Thyroid gland (tissue), 4 donors: ENCODE data around the gene SLC25A29. TPM values are rescaled to one million over a fixed set of nuclear protein-coding genes. Genes with fewer than 3 reads are reported as not detected.

ENCODE experiments used
- DNase-seq, 2 donors: peaks; one replicate each; pipeline ENCODE4 v3.0.0-alpha.2; 2019
- H3K27ac ChIP-seq, 3 donors: fragments of 200-600 bp; sonication (generic); 1 replicate in 2 of 3; 2 replicates in 1 of 3; pipeline ENCODE4 v1.5.1; 2016 to 2019; ENCODE audit warnings: mild to moderate bottlenecking in 1 of 3, moderate library complexity in 1 of 3
- H3K27me3 ChIP-seq: fragments of 200-600 bp; sonication (generic); one replicate; pipeline ENCODE4 v1.5.1; 2019
- H3K36me3 ChIP-seq, 2 donors: fragments of 200-600 bp; sonication (generic); one replicate each; pipeline ENCODE4 v1.5.1; 2016 to 2019
- H3K4me1 ChIP-seq, 2 donors: fragments of 200-600 bp; sonication (generic); one replicate each; pipeline ENCODE4 v1.5.1; 2017 to 2019
- H3K4me3 ChIP-seq, 3 donors: fragments of 200-600 bp; sonication (generic); replicated peaks in 1 of 3; 1 replicate in 2 of 3; 2 replicates in 1 of 3; pipeline ENCODE4 v1.5.1; 2016; ENCODE audit warnings: mild to moderate bottlenecking in 1 of 3
- H3K9me3 ChIP-seq: fragments of 200-600 bp; sonication (generic); one replicate; pipeline ENCODE4 v1.5.1; 2017
- POLR2A ChIP-seq, 2 donors: fragments of 450-650 bp; IDR thresholded peaks; one replicate each; pipeline ENCODE4 v1.6.1; 2017; ENCODE audit warnings: antibody characterized with exemption in 2 of 2, mild to moderate bottlenecking in 2 of 2, moderate library complexity in 1 of 2
- WGBS, 2 donors: methylation state at CpG; one replicate each; pipeline ENCODE4 v1.1.5; 2017; 5-methylcytosine and 5-hydroxymethylcytosine counted together
- intact Hi-C: fragments of 100-400 bp; cut with DNase I; formaldehyde crosslinking; loops from one replicate; pipeline ENCODE4 v1.15.1; 2023
- total RNA-seq, 4 donors: library from RNA; depleted of rRNA; stranded (reverse); fragments of >200 nt; gene quantifications; one replicate each; pipeline ENCODE4 v1.2.3, GENCODE V29; 2016
- TF ChIP-seq, protein P1 (sequence below), 6 experiments: fragments of 200-600 bp in 3 of 6; fragments of 450-650 bp in 3 of 6; sonication (generic) in 3 of 6; IDR thresholded peaks; one replicate each; pipeline ENCODE4 v1.5.1; 2016 to 2019; ENCODE audit warnings: antibody characterized with exemption in 6 of 6, mild to moderate bottlenecking in 2 of 6, inconsistent platforms in 1 of 6, moderate library complexity in 1 of 6

Gene SLC25A29, protein sequence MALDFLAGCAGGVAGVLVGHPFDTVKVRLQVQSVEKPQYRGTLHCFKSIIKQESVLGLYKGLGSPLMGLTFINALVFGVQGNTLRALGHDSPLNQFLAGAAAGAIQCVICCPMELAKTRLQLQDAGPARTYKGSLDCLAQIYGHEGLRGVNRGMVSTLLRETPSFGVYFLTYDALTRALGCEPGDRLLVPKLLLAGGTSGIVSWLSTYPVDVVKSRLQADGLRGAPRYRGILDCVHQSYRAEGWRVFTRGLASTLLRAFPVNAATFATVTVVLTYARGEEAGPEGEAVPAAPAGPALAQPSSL
- 100 to 1,000 TPM; 354 to 606 (median 433) TPM for total RNA-seq

DNA sequence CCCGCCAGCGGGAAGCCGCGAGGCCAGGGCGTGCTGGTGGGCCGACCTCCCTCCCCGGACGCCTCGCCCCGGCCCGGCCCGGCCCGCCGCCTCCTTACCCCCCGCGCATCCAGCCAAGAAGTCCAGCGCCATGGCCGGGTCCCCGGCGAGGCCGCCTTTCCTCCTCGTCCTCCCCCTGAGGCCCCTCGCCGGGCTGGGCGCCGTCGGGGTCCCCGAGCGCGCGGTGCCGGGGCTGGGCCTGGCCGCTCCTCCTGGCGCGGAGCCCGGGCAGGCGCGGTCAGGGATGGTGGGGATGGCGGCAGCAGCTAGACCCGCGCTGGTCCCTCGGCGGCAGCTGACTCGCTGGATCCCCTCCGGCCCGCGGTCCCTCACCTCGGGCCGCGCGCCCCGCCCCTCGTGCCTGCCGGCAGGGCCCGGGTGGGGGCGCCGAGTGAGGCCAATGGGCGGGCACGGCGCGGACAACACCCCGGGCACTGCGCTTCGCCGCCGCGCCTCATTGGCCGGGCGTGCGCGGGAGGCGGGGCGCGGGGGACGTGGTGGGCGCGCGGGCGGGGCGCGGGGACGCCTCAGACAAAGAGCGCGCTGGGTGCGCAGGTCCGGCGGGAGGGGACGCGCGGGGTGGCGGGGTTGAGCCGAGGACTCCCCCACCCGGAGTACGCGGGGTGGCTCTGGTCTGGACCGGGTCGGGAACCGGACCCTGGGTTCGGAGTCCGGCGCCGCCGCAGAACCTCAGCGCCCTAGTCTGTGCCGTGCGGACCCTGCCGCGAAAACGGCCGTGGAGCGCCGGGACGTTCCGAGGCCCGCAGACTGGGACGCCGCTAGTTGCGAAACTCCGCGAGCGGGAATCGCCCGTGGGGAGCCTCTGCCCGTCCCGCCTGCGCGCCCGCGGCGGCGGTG is at the start of gene SLC25A29:
SLC25A29 (minus strand) TSS at position 344 of the 897 bp plus-strand sequence; CDS start at position 132, 212 bp downstream.
- peak; percentile 94 to 95 for DNase-seq
- Histone ChIP-seq H3K9me3 (no peaks in the 10 kb centered on the region), H3K27me3 (no peaks in the 10 kb centered on the region), H3K4me3 (peak within 1 kb of the TSS; percentile 95 to 98 (median 97)), H3K36me3 (no peaks in the 10 kb centered on the region), H3K27ac (peak within 1 kb of the TSS; percentile 90 to 97 (median 97)), H3K4me1 (peaks cover 62 to 66% of the 10 kb centered on the region in 2 donors)
- intact Hi-C loops = loop anchor here (5.0 kb wide), 1 partner anchor 34 kb away; no protein-coding TSS in a partner anchor
- 4% methylated on average over 5 of the region's 131 CpGs; no CpG with 5 or more reads in 1 of the 2 donors for WGBS, 2 donors
- TF ChIP-seq POLR2A (IDR thresholded peaks at IDR 0.05) = peak; percentile 95 to 98
- TF ChIP-seq, protein P1, sequence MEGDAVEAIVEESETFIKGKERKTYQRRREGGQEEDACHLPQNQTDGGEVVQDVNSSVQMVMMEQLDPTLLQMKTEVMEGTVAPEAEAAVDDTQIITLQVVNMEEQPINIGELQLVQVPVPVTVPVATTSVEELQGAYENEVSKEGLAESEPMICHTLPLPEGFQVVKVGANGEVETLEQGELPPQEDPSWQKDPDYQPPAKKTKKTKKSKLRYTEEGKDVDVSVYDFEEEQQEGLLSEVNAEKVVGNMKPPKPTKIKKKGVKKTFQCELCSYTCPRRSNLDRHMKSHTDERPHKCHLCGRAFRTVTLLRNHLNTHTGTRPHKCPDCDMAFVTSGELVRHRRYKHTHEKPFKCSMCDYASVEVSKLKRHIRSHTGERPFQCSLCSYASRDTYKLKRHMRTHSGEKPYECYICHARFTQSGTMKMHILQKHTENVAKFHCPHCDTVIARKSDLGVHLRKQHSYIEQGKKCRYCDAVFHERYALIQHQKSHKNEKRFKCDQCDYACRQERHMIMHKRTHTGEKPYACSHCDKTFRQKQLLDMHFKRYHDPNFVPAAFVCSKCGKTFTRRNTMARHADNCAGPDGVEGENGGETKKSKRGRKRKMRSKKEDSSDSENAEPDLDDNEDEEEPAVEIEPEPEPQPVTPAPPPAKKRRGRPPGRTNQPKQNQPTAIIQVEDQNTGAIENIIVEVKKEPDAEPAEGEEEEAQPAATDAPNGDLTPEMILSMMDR (IDR thresholded peaks at IDR 0.05) = no peak

DNA sequence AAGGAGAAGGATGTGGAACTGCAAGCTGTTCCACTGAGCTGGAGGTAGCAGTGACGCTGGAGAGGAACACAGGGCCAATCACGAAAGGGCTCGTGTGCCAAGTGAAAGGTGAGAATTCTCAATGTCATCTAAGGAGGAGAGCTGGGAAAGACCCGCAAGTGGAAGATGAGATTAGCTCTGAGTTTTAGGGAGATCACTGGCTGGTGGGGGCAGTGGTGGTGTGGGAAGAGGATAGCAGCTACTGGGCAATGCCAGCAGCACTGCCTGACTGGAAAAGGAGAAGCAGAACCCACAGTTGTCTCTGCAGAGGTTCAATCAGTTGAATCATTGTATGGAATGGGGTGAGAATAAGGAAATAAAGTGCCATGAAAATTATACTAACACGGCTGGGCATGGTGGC is 44.7 kb upstream of the SLC25A29 start:
- Histone ChIP-seq H3K36me3 (peaks cover 54 to 56% of the 10 kb centered on the region in 2 donors), H3K4me1 (no peaks in the 10 kb centered on the region), H3K9me3 (no peaks in the 10 kb centered on the region), H3K27me3 (no peaks in the 10 kb centered on the region), H3K4me3 (no peak overlapping the region), H3K27ac (no peak overlapping the region)
- 90 to 93% methylated on average over 5 of the region's 5 CpGs for WGBS, 2 donors
- no peak for DNase-seq
- no peak for TF ChIP-seq POLR2A (IDR thresholded peaks at IDR 0.05)
- TF ChIP-seq, protein P1 (IDR thresholded peaks at IDR 0.05) = no peak
- intact Hi-C loops = no loop called here

DNA sequence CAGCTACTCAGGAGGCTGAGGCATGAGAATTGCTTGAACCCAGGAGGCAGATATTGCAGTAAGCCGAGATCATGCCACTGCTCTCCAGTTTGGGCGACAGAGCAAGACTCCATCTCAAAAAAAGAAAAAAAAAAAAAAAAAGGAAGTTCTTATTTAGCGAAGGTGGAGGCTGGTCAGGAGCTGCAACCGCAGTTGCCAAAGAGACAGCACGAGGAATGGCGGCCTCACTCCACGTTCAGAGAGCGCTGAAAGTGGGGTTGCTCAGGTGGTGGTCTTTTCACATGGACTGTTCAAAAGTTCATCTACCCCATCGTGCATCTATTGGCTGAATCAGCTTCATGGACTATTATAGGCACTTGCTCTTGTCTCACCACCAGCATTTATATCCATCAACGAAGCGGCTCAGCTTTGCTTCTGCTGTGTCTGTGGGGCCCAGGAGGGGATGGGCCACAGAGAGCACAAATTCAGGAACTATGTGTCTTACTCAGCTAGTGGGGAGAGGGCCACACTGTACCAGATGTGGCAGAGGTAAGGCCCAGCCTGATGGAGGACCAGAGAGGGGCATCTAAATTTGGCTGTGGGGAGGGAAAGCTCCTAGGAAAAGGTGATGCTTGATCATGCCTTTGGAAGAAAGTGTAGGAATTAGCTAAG is 44.2 kb upstream of the SLC25A29 start:
- WGBS, 2 donors = 92 to 96% methylated on average over 11 of the region's 11 CpGs
- no peaks in the 10 kb centered on the region for H3K4me1 ChIP-seq
- DNase-seq = no peak
- TF ChIP-seq POLR2A (IDR thresholded peaks at IDR 0.05) = no peak
- TF ChIP-seq, protein P1 (IDR thresholded peaks at IDR 0.05) = no peak
- no peak overlapping the region for H3K4me3 ChIP-seq
- intact Hi-C loops = no loop called here
- H3K9me3 ChIP-seq = no peaks in the 10 kb centered on the region
- H3K36me3 ChIP-seq = peaks cover 53 to 56% of the 10 kb centered on the region in 2 donors
- no peaks in the 10 kb centered on the region for H3K27me3 ChIP-seq
- no peak overlapping the region for H3K27ac ChIP-seq

DNA sequence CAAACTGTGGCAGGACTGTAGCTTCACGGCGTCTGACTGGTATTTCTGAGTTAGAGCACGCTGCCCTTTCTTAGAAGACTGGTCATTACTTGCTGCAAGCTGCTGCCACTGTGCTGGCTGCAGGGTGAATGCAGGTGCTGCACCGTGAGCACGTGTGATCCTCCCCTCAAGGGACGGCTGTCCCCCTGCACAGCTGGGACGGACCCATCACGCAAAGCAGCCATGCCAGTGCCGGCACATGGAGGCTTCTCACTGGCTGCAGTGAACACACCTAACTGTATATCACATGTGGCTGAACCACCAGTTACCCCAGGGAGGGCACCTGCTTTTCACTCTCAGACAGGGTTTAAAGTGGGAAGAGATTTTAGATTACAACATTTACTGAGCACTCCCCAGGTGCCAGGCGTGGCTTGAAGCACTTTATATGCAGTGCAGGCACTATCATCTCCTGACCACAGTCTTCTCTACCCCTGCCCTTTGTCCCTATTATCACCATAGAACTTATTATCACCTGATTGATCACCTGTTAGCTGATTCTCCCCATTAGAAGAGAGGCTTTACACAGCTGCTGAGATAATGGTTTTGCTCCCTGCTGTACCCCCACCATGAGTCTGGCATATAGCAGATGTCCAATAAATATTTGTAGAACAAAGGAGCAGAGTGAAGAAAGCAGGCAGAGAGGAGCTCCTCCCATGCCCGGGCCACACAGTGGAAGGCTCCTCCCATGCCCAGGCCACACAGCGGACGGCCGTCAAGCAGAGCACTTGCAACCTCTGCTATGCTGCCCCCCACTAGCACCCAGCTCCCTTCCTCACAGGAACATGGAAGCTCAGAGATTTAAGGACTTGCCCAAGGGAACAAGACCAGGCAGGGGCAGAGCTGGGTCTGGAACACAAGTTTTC is 42.8 kb upstream of the SLC25A29 start:
- Histone ChIP-seq H3K27me3 (no peaks in the 10 kb centered on the region), H3K27ac (no peak overlapping the region), H3K4me1 (no peaks in the 10 kb centered on the region), H3K36me3 (peaks cover 48 to 49% of the 10 kb centered on the region in 2 donors), H3K9me3 (no peaks in the 10 kb centered on the region), H3K4me3 (no peak overlapping the region)
- TF ChIP-seq POLR2A (IDR thresholded peaks at IDR 0.05) = no peak
- TF ChIP-seq, protein P1 (IDR thresholded peaks at IDR 0.05) = no peak
- 84 to 90% methylated on average over 5 to 14 of the region's 14 CpGs for WGBS, 2 donors
- no peak for DNase-seq
- intact Hi-C loops = no loop called here
